Measurements from ENCODE around the gene ENOX1. TPM values are rescaled to one million over a fixed set of nuclear protein-coding genes. Genes with fewer than 3 reads are reported as not detected.

ENOX1 gene
- total RNA-seq, 2 donors from 2014 or later, result 0.78 to 4.3 TPM

DNA sequence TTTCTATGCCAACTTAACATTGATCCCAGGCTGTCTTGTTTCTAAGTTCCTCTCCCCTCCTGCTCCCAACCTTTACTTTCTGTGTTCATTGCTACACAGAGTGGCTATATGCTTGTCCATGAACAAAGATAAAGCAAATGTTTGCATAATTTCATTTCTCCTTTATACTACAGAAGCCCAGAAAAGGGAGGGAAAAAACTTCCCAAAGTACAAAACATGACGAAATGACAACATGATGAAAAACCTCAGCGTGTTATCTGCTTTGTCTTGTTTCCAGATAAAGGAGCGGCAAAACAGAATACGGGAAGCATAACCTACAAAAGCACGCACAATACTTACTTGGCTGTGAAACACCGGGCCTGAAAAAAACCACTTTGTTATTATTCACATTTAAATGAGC, 426.6 kb downstream of the ENOX1 start:
- no peaks in the 10 kb centered on the region for H3K36me3 ChIP-seq (replicated peaks in 1 of 2; ENCODE audit: insufficient read depth in 1 of 2, low read depth in 2 of 2)
- intact Hi-C loops (cut with DNase I), result no loop called here
- TF ChIP-seq, protein P1, sequence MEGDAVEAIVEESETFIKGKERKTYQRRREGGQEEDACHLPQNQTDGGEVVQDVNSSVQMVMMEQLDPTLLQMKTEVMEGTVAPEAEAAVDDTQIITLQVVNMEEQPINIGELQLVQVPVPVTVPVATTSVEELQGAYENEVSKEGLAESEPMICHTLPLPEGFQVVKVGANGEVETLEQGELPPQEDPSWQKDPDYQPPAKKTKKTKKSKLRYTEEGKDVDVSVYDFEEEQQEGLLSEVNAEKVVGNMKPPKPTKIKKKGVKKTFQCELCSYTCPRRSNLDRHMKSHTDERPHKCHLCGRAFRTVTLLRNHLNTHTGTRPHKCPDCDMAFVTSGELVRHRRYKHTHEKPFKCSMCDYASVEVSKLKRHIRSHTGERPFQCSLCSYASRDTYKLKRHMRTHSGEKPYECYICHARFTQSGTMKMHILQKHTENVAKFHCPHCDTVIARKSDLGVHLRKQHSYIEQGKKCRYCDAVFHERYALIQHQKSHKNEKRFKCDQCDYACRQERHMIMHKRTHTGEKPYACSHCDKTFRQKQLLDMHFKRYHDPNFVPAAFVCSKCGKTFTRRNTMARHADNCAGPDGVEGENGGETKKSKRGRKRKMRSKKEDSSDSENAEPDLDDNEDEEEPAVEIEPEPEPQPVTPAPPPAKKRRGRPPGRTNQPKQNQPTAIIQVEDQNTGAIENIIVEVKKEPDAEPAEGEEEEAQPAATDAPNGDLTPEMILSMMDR (IDR thresholded peaks at IDR 0.05), result no peak
- TF ChIP-seq POLR2A (IDR thresholded peaks at IDR 0.05), result no peak
- H3K27ac ChIP-seq, result no peak overlapping the region
- H3K4me3 ChIP-seq, result no peak overlapping the region
- DNase-seq (no peak), ATAC-seq (no peak)
- 31 to 61% methylated on average over 6 of the region's 6 CpGs for WGBS, 2 donors
- no peaks in the 10 kb centered on the region for H3K9me3 ChIP-seq
- H3K4me1 ChIP-seq, result no peaks in the 10 kb centered on the region
- no peaks in the 10 kb centered on the region for H3K27me3 ChIP-seq

DNA sequence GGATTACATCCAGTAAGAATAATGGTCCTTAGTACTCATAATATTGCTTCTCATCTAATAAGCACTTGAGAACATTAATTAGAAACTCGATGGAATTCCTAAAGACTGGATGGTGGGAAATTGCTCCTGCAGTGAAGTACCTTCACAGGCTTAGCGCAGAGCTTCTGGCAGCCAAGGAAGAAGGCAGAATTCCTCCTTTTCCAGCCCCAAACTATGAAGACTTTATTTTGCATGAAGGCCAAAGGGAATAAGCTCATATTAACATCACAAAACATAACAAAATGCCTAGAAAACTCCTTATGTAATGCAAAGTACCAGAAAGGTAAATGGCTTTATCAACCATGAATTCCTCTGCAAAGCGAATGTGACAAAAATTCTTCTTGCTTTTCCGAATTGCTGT, 427.2 kb downstream of the ENOX1 start:
- Histone ChIP-seq H3K9me3 (no peaks in the 10 kb centered on the region), H3K36me3 (replicated peaks in 1 of 2; ENCODE audit: insufficient read depth in 1 of 2, low read depth in 2 of 2) (no peaks in the 10 kb centered on the region), H3K27ac (no peak overlapping the region), H3K27me3 (no peaks in the 10 kb centered on the region), H3K4me1 (no peaks in the 10 kb centered on the region), H3K4me3 (no peak overlapping the region)
- TF ChIP-seq, protein P1 (IDR thresholded peaks at IDR 0.05), result no peak
- no peak for TF ChIP-seq POLR2A (IDR thresholded peaks at IDR 0.05)
- intact Hi-C loops (cut with DNase I), result no loop called here
- WGBS, 2 donors, result 87 to 92% methylated on average over 4 of the region's 4 CpGs
- DNase-seq (no peak), ATAC-seq (no peak)

DNA sequence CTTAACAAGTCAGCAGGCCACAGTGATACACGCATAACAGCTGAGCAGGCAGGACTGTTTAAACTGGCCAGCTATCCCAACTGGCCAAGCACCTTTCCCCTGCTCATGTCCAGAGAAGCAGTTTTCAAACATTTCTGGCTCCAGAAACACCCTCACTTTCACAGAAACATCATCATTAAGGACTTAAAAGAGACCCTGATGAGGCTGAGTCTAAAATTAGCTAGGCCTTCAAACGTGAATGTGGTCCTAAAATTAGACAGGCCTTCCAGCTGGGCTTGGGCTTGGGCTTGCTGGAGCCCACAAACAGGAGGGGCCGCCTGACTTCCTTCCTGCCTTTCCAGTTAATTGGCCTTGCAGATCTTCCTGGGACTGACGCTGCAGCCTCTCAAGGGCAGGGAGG, 429.2 kb downstream of the ENOX1 start:
- TF ChIP-seq, protein P1 (IDR thresholded peaks at IDR 0.05), result no peak
- TF ChIP-seq POLR2A (IDR thresholded peaks at IDR 0.05), result no peak
- no peaks in the 10 kb centered on the region for H3K36me3 ChIP-seq (replicated peaks in 1 of 2; ENCODE audit: insufficient read depth in 1 of 2, low read depth in 2 of 2)
- H3K9me3 ChIP-seq, result no peaks in the 10 kb centered on the region
- H3K4me3 ChIP-seq, result no peak overlapping the region
- DNase-seq (no peak), ATAC-seq (no peak)
- no peaks in the 10 kb centered on the region for H3K4me1 ChIP-seq
- no peaks in the 10 kb centered on the region for H3K27me3 ChIP-seq
- intact Hi-C loops (cut with DNase I), result no loop called here
- no peak overlapping the region for H3K27ac ChIP-seq
- 70 to 81% methylated on average over 4 of the region's 4 CpGs for WGBS, 2 donors

DNA sequence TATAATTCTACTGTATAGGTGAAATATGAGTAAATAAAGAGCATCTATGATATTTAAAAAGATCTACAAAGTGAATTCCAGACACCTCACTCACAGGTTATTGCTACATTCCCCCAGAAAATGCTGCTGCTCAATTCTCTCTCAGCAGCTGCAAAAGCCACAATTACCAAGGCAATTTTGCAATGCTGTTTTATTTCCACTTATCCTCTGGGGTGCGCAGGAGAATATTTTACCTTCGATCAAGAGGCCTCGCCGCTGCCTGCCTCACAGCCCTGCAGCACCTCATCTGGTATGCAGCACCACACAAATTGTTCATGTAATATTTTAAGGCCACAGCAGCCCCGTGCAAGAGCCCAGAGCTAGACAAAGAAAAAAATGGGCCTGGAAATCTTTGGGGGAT, 430.2 kb downstream of the ENOX1 start:
- WGBS, 2 donors, result 67 to 92% methylated on average over 5 of the region's 5 CpGs
- ATAC-seq (no peak), DNase-seq (no peak)
- TF ChIP-seq, protein P1 (IDR thresholded peaks at IDR 0.05), result no peak
- no peak overlapping the region for H3K4me3 ChIP-seq
- H3K9me3 ChIP-seq, result no peaks in the 10 kb centered on the region
- no peaks in the 10 kb centered on the region for H3K36me3 ChIP-seq (replicated peaks in 1 of 2; ENCODE audit: insufficient read depth in 1 of 2, low read depth in 2 of 2)
- H3K4me1 ChIP-seq, result no peaks in the 10 kb centered on the region
- H3K27ac ChIP-seq, result no peak overlapping the region
- H3K27me3 ChIP-seq, result no peaks in the 10 kb centered on the region
- intact Hi-C loops (cut with DNase I), result no loop called here

- ATAC-seq, result no peak
- no peak for TF ChIP-seq POLR2A (IDR thresholded peaks at IDR 0.05)
- TF ChIP-seq, protein P1 (IDR thresholded peaks at IDR 0.05), result no peak
- WGBS, 2 donors, result 95 to 96% methylated on average over 17 of the region's 17 CpGs
These were observed 431.0 kb downstream of the ENOX1 start for GRCh38 chr13:43355774-43356173.

More at GRCh38 chr13:43355774-43356173, 431.0 kb downstream of the ENOX1 start:
- no peak for DNase-seq
- Histone ChIP-seq H3K9me3 (no peaks in the 10 kb centered on the region), H3K4me1 (no peaks in the 10 kb centered on the region), H3K36me3 (replicated peaks in 1 of 2; ENCODE audit: insufficient read depth in 1 of 2, low read depth in 2 of 2) (no peaks in the 10 kb centered on the region), H3K4me3 (no peak overlapping the region), H3K27me3 (no peaks in the 10 kb centered on the region), H3K27ac (no peak overlapping the region)
- intact Hi-C loops (cut with DNase I), result no loop called here
